Measurements from ENCODE around the gene CTSE.
"Not testable (repeated sequence)": the region's sequence is repeated elsewhere in the genome, so short reads cannot be mapped to it uniquely, and the experiment has no call there.

CTSE gene

GRCh38 chr1:206014601-206015000, 9.1 kb downstream of the CTSE start:
- no peak for DNase-seq (ENCODE audit: low spot score)

DNA sequence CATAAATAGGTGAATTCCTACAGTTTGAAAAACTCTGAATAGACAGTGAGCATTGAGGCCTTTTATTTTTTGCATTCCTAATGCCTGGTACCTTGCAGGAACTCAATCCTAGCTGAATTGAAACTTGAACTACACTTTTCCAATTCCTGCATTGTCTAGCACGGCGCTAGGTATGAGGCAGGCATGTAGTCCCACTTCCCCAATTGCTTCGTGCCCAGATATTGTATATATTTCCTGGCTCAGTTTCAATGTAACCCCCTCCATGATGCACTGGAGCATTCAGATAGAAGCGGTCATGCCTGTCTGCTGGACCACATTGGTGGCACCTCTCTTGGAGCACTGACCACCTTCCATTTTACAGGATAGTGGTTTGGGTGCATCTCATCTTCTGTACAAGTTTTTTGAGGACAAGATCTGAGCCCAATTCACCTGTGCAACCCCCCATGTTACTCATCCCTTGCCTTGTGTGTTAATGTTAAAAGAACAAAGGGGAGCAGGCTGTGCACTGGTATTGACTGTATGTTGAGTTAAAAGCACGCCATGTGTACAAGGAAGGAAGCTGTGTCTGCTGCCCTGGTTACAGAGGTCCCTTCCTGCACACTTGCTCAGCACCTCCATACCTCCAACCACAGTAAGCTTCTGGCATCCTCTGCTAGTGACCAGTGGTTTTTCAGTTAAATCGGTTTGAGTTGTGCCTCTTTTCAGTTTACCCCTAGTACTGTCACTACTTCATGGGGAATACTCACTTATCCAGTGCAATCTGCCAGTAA, 10.5 kb downstream of the CTSE start:
- DNase-seq (ENCODE audit: low spot score), result no peak

DNA sequence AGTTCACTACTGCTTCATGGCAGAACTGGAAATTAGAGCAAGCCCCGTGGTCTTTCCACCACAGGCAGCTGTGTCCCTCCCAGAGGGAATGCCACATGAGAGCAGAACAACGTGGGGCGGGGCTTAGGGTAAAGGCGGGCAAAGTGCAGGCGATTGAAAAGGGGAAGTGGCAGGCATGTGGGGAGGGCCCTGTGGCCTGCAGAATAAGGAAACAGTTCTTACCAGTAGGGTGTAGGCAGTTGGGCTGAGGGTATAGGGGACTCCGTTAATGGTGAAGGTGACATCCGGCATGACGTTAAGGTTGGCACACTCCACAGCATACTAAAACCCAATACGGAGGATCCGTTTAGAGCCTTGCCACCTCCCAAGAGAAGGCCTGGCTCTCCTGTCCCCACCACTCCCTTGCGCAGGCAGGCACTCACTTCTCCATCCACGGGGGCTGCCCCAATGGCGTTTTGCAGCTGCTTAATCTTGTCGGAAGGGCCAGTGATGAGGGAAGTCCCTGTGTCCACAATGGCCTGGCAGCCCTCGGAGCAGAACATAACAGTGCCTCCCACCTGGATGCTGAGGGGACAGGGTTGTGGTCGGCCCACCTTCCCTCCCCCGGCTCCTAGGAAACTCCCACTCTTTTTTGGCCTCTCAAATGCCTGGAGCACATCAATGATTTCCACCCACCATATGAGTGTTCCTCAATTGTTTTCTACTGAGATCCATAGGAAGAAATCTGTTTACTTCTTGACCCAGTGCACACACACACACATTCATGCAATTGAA, 11.4 kb downstream of the CTSE start:
- no peak for DNase-seq (ENCODE audit: low spot score)

DNA sequence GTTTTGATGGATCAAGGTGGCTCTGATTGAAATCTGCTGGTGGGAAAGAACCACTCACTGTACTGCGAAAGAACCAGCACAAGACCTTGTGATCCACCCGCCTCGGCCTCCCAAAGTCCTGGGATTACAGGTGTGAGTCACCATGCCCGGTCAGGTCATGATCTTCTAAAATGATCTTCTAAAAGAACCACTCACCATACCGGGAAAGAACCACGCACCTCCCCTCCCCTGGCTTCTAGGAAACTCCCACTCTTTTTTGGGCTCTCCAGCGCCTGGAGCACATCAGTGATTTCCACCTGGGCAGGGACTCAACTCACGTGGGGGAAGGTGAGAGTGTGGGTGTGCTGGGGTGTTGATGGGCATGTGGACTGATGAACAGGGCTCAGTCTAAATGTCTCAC, 12.6 kb downstream of the CTSE start:
- DNase-seq (ENCODE audit: low spot score), result no peak

DNA sequence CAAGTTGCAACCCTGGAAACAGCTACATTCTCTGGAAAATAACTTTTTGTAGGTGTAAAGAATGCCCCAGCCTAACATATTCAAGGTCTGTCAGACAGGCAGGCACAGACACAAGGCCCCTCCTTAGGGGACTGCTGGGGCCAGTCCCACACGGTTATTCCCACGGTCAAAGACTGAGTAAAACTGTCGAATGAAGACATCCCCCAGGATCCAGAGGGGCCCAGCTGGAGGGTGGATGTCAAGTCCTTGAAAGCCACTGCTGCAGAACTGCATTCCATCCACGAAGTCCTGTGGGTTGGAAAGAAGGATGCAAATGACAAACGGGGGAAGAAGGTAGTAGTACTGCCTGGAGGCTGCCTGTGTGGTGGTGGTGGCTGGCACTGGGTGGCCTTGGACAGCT, 13.6 kb downstream of the CTSE start:
- no peak for DNase-seq (ENCODE audit: low spot score)

DNA sequence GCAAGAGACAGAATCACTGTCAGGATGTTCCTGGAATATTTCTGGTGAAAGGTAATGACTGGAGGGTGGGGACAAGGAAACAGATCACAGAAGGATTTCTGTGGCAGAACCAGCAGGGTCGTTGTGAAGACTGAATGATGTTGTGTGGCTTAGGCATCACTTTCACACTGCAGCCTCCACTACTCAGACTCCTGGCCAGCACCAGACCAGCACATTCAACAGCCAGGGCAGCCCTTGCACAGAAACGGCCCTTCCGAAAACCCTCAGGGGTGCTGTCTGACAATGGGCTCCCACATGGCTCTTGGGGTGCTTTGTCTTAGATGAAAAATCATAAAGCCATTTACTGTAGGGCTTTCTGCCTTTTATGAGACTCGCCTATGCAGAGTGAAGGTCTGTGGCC, 16.7 kb downstream of the CTSE start:
- no peak for DNase-seq (ENCODE audit: low spot score)

DNA sequence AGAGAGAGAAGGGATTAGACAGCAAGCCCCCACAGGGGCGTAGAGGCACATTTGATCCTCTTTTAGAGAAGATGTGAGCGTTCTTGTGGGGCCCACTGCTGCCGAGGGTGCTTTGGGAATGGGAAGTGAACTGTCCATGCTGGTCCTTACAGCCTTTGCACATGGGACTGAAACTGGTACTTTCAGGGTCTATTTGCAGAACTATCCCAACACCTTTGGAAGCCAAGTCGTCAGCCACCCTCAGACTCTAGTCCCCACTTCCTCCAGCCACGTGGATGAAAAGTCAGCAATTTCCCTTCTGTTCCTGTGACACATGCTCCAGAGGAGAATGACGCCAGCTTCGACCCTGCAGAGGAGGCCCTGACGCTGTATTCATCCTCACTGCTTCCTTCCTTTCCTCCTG, 17.9 kb downstream of the CTSE start:
- DNase-seq (ENCODE audit: low spot score), result no peak

DNA sequence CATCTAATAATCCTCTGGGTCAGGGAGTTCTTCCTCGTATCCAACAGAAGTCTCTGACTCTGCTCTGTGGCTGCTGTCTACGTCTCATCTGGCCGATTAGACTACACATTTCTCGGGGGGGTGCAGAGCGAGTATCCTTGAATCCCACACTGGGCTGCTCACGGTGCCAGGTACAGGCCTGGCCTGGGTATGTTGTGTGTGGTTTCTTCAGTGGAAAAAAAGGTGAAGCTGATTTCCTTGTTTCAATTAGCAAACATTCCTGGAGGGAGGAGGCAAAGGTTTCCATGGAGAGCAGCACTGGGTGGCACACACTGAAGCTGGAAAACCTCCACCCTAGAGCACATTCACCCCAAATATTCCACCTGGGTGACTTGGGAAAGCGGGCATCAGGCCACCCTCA, 18.5 kb downstream of the CTSE start:
- DNase-seq (ENCODE audit: low spot score), result no peak

GRCh38 chr1:206004826-206005225, 18.9 kb downstream of the CTSE start:
- DNase-seq (ENCODE audit: low spot score), result no peak

DNA sequence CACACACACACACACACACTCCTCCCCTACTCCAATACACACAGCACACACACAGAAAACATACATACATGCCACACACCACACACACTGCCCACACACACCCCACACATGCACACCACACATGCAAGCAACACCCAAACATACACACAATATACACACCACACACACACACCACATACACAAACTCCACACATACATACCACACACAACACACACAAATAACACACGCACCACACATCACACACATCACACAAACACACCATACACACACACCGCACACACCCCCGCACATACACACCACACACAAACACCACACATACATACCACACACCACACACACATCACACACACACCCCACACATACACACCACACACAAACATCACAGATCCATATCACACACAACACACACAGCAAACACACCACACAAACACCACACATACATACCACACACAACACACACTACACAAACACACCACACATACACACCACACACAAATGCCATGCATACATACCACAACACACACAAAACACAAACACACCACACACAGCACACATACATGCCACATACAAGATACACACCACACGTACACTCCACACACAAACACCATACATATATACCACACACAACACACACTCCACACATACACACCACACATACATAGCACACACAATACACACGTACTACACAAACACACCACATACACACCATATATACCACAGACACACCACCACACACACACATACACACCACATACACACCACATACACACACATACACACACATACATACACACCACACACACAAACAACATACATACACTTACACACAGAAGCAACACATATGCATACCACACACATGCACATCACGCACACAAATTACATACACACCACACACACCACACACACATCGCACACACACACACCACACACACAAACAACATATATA, 19.6 kb downstream of the CTSE start:
- DNase-seq (ENCODE audit: low spot score), result no peak

GRCh38 chr1:206002871-206003801, 20.6 kb downstream of the CTSE start, which contains the start of gene RAB7B:
RAB7B (minus strand) TSS chr1:206003395; CDS start chr1:205994135, 9,260 bp downstream.
- no peak for DNase-seq (ENCODE audit: low spot score)

DNA sequence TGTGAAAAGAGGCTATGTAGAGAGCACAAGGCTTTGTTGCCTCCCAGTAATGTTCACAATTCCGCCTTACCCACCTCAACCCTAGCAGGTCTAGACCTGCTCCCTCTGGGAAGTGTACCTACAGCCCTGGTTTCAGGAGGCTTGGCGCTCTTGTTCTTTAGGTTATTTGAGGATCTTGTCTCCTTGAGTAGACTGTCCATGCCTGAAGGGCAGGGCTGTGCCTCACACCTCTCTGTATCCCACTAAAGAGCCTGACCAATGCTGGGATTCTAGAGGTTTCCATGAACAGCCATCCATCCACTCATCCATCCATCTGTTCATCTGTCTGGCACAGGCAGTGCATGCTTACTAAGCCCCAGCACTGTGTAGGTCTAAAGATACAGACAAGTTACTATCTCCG, 21.5 kb downstream of the CTSE start:
- no peak for DNase-seq (ENCODE audit: low spot score)

DNA sequence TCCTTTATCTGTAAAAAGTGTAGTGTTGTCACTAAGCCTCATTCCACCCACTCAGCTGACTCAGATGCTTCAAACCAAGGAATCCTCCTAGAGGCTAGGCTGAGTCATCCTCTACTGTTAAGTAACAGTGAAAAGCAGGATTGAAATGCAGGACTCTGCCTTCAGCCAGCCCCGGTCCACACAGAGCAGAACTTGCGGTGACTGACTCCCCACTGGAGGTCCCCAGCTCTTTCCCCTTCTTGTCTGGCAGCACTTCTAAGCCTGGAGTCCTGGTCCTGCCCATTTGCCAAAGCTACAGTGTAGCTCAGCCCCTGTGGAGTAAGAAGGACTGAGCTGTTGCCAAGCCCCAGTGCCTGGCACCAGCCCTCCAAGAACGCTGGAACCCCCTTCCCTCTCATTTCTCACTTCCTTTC, 22.2 kb downstream of the CTSE start:
- DNase-seq (ENCODE audit: low spot score), result no peak

- no peak for DNase-seq (ENCODE audit: low spot score)
These were observed 22.9 kb downstream of the CTSE start for GRCh38 chr1:206000641-206001339.

- no peak for DNase-seq (ENCODE audit: low spot score)
These were observed 25.0 kb downstream of the CTSE start for GRCh38 chr1:205998457-205999241.

DNA sequence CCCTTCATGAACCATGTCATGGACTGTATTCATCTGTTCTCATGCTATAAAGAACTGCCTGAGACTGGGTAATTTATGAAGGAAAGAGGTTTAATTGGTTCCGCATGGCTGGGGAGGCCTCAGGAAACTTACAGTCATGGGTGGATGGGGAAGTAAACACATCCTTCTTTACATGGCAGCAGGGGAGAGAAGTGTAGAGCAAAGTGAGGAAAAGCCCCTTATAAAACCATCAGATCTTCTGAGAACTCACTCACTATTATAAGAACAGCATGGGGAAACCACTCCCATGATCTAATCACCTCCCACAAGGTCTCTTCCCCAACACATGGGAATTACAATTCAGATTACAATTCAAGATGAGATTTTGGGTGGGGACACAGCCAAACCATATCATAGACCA, 27.1 kb downstream of the CTSE start:
- not testable (repeated sequence) for DNase-seq (ENCODE audit: low spot score)

DNA sequence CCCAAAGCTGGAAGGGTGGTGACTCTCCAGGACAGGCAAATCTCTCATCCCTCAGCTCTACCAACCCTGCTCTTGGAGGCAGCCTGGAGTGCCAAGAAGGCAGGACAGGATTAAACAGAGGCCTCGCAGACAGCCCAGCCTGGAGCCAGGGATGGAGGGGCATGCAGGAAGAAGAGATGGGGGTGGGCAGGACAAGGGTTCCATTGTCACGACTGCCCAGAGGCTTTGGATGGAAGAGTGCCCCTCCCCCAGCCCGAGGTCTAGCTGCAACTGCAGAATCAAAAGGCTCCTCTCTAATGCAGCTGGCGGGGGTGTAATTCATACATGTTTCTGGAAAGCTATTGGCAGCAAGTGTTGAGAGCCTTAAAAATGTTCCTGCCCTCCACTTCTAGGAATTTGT, 29.3 kb downstream of the CTSE start:
- DNase-seq (ENCODE audit: low spot score), result peak; percentile 4

- no peak for DNase-seq (ENCODE audit: low spot score)
These were observed 30.6 kb downstream of the CTSE start for GRCh38 chr1:205993068-205993467.

- DNase-seq (ENCODE audit: low spot score), result no peak
These were observed 31.3 kb downstream of the CTSE start for GRCh38 chr1:205992218-205992882.
